ENCODE measurements around the gene M1AP.

The M1AP gene

DNA sequence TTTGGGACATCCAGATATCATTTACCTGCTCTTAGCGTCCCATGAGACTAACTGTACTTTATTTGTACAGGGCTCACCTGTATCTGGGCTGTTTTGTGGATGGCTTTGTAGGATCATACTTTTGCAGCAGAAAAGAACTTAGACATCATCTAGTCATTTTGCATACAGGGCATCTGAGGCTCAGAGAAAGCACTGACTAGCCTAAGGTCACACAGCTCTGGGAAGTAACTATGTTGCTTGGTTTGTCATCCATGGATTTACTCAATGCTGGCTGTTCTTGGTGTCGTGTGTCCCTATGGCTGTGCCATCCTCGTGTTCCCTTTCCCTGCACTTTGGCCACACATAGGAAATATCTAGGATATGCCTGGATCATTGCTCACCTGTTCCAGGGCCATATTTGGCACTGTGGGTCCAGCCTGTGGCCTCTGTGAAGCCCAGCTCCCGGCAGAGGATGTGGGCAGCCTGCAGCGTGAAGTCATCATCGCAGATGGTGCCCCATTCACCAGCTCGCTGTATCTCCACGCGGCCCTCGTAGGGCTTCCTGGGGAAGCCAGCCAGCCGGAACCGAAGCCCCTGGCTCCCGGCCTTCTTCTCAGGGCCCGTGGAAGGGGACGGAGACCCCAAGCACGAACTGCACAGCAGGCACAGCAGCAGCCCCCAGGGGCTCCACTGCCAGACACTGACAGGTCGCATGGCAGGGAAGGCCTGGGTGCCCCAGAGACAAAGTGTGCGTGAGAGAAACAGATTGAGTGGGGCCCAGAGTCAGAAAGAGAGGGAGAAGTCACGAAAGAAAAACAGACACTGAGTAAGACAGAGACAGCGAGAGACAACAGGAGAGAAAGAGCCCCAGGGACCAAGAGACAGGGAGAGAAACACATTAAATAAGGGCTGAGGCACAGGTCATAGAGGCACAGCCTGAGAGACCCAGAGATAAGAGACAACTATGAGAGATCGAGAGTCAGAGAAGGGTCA, 95.9 kb downstream of the M1AP start:
- no peak for DNase-seq
- intact Hi-C loops (cut with DNase I): no loop called here

DNA sequence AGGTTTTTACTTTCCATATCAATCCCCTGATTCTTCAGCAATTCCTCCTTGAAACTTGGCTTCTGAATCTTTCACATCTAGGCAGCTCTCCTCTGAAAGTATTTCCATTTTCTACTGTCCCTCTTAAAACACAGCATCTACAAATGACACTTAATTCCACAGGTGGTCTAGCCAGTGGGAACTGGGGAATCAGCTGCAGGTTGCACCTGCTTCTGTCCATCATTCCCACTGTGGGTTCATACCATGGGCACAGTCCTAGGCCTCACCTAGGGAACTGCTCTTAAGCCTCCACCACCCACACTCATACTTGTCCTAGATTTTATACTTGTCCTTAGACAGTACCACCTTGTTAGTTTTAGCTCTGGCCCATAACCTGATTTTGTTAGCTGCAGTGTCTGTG, 96.6 kb downstream of the M1AP start:
- no peak for DNase-seq
- intact Hi-C loops (cut with DNase I): no loop called here

DNA sequence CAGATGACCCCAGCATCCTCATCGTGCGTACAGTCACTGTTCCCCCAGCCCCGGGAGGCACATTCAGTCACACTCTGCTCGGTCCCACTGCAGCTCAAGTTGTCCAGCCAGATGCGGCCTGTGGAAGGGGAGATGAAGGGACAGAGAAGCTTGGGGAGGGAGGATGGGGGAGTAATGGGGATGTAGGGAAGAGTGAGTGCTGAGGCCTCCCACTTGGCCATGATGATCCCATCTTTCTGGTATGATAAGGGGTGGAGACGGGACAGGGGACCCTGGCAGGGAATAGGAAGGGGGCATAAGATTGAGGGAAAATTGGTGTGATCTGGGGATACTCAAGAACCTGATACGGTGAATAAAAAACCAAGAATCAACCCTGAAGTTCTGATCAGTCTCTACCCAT, 97.9 kb downstream of the M1AP start:
- DNase-seq: no peak
- intact Hi-C loops (cut with DNase I): no loop called here

DNA sequence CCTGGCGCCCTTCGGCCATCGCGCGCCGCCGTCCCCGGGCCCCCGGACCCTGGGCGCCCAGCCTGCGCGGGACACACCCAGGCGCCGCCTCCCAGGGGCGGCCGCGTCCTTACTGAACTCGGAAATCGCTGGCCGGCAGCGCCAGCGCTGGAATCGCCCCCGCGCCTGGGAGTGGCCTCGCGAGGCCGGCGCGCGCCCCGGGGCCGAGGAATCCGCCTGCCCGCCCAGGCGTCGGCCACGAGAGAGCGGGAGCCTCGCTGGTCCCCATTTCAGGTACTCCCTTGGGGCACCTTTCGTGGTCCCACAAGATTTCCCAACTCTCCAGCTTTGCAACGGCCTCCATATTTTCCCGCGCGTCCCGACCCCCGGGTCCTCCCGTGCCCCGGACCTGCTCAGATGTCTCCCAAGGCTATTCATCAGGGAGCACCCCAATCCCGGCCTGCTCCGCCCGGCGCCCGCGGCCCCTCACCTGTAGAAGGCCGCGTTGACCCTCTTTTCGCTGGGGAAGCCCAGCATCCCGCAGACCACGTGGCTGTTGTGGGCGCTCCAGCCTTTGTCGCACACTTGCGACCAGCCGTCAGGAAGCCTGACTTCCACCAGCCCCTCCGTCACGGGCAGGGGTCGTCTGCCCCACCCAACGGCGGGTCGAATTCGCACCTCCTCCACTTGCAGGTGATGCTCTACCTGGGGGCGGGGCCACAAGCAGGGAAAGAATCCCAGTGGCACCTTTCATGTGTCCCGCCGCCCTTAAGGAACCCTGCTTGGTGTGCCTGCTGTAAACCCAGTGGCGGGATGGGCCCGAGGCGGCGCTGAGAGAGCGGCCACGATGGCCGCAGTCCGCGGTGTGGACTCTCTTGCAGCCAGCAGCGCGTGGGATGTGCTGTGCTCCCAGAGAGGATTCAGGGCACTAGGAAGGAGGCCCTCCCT, 99.0 kb downstream of the M1AP start:
- intact Hi-C loops (cut with DNase I): no loop called here
- peak in 3 of 10 donors; percentile 22 to 88 (median 38) for DNase-seq

DNA sequence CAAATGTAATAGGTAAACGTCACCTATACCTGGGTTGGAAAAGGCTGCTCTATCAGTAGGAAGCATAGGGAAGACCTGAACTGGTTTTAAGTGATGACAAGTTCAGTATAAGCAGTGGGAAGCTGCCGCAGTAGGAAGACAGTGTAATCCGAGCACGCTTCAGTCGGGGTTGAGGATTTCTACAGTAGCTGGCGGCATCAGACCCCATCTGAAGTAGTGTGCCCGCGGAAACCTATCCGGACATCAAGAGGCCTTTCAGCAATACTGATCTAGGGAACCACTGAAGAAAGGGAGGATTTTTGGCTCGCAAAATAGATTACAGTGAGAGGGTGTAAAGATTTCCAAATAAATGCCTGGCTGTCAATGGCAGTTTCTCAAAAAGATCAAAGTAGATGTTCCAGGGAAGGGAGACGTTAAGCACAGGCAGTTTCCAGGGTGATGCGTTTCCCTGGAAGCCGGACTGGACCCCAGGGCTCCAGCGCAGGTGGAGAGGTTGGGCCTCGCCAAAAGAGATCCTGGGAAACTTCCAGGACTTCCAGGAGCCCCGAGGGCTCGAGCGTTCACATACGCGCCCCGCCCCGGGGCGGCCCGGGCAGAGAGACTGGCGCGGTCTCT, 99.7 kb downstream of the M1AP start:
- intact Hi-C loops (cut with DNase I): no loop called here
- DNase-seq: no peak

DNA sequence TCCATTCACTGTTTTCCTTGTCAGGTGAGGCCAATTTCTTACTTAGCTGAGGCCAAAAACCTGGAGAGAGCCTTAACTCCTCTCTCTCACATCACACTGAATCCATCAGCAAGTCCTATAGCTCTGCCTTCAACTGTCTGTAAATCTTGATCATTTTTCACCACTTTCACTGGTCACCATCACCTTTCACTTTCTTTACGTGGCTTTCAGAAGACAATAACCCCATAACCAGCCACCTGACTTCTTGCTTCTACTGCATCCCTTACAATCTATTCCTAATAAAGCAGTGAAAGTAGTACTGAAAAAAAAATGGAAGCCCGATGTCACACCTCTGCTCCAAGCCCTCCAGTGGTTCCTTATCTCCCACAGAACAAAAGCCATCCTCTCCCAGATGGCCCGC, 102.1 kb downstream of the M1AP start:
- intact Hi-C loops (cut with DNase I): no loop called here
- no peak for DNase-seq

DNA sequence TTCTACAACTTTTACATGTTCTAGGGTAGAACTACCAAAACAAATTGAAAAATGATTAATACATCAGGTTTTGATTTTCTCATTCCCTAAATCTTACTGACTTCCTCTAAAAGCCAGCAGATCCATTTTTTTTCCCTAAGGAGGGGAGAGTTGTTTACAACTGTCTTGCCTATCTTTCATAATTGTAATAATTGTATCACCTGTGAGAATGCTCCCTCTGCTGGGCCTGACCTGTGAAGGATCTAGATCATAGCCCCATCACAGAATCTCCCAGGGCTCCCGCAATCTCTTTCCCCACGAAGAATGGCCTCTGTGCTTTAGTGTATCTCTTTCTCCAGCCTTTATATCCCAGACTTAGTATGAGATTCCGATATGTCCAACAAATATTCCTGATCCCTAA, 103.5 kb downstream of the M1AP start:
- intact Hi-C loops (cut with DNase I): no loop called here
- DNase-seq: no peak

DNA sequence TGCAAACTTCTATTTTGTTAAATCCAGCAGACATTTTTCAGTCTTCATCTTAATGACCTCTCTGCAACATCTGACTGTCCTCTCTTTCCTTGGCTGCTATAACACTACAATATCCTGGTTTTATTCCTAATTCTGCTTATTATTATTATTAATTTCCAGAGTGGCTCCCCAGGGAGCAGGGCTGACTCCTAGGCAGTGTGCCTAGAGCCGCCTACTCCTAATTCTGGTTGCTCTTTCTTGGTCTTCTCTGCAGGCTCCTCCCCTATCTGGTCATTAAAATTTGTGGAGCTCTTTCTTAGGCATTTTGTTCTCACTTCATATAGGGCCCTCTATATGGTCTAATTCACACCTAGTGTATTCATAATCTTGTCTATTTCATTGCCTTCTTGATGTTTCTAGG, 105.2 kb downstream of the M1AP start:
- intact Hi-C loops (cut with DNase I): no loop called here
- no peak for DNase-seq

DNA sequence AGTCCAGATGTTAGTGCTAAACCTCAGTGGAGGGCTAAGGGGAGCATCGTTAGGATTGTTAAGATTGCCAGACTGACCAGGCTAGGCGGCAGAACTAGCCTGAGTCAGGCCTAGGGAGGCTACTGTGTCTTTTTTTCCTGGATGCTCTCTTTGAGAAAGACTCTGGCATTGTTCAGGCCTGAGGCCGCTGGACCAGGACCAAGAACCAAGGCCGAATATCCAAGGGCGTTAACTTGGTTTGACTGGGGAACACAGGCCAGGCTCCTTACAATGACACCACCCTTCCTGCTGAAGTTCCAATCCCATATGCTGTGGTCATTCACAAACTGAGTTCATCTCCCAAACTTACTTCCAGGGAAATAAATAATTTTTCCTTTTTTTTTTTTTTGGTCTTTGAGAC, 107.8 kb downstream of the M1AP start:
- DNase-seq: no peak
- intact Hi-C loops (cut with DNase I): no loop called here

DNA sequence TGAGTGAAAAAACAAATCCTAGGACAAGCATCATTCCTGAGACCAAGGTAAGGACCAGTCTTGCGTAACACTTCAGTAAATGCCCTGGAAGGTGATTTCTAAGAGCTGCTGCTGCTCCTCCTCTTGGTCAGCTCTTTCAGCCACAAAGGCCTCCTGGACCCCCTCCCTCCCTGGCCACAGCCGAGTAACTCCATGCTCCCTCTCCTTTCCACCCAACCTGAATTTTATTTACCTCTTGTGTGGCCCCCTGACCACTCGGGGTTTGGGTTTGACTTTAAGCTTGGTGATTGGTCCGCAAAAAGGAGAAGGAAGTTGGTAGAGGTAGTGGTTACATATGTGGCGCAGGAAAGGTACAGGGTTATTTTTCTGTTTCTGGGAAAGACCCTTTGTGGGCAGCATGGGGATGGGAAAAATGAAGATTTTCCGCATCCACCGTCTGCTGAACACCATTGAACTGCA, 109.2 kb downstream of the M1AP start:
- intact Hi-C loops (cut with DNase I): loop anchor here (10.0 kb wide), 1 partner anchor 116 kb away; the partner anchor contains the start of gene SEMA4F
- DNase-seq: peak in 1 of 10 donors; percentile 66

DNA sequence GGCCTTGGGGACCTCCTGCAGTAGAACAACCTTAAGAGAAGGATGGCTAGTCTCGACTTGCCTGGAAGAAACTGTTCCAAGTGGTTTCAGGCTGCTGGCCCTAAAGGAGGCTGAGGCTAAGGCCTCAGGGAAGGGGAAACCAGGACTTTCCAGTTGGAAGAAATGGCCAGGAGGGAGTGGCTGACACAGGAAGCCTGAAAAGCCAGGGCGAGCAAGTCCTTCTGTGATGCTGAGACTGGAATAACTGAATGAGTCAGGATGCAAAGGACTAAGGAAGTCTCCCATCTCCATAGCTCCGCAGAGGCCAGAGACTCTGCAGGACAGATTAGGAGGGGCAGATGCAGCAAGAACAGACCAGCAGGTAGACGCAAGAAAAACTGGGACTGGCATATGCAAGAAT, 111.0 kb downstream of the M1AP start:
- intact Hi-C loops (cut with DNase I): loop anchor here (10.0 kb wide), 1 partner anchor 118 kb away; the partner anchor contains the start of gene SEMA4F
- no peak for DNase-seq

DNA sequence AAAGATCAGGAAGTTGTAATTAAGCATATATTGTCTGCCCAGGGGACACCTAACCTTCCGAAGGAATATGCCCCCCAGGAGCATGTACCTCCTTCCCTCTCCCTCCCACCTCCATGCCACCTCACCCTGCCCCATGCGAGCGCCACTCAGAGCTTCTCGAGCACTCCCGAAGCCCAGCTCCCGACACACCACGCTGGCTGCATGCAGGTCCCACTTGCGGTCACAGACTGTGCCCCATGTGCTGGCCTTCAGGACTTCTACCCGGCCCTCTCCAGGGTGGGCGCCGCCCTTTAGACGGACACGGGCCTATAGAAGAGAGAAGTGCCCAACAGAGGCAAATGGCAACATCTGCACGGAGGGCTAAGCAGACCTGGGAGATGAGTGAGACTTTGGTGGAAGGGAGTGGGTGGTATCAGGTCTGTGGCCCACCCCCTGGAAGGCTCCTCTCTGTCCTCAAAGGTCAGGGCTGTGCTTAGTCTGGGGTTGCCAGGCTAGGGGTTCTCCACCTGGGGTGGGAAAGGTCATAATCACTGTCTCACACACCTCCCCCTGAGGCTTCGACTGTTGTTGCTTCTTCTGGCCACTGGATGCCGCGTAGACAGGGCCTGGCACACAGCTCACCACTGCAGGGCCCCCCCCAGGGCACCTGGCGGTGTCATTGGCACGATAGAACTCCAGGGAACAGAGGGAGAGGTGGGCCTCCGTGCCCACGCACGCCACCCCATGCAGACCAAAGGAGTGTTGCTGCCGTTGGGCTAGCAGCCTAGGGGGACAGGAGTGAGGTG, 111.8 kb downstream of the M1AP start:
- intact Hi-C loops (cut with DNase I): loop anchor here (10.0 kb wide), 1 partner anchor 118 kb away; the partner anchor contains the start of gene SEMA4F

DNA sequence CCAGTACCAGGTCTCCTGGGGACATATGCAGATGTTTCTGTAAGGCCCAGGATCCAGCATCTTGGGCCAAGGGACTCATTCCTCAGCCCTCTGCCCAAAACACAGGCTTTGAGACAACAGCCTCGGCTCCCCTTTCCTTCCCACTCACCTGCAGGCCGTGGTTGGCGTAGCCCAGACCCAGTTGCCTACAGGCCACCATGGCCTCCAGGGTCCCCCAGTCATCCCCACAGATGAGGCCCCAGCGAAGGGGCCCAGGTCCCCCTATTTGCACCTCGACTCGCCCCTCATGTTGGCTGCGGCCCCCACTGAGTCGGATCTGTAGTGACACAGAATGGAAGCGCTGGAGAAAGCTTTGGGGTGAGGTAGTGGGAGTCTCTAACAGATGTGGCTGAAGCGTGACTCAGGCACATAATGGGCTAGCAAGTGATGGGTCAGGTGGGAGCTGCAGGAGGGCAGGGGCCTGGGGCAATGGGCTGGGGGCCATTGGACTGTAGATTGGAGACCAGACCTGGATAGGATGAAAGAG, 112.6 kb downstream of the M1AP start:
- intact Hi-C loops (cut with DNase I): loop anchor here (10.0 kb wide), 1 partner anchor 119 kb away; the partner anchor contains the start of gene SEMA4F
- peak in 1 of 10 donors; percentile 66 for DNase-seq

More for the DNA sequence above, 111.8 kb downstream of the M1AP start:
- peak in 1 of 10 donors; percentile 70 for DNase-seq

DNA sequence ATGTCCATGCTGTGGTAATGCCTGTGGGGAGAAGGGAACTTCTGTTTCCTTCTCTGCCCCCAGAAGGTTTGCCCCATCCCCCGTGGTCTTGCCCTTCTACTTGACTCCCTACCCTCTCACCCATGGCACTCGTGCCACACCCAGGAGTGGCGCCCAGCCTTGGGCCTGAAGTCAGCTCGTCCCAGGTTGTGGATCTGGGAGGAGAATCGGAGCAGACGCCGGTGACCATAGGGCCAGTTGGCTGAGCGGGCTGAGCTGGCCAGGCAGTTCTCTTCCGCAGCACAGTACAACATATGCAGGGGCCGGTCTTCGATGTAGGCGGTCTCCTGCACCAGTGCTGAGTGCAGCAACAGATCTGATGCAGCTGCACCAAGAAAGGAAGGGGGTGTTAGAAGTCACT, 113.7 kb downstream of the M1AP start:
- intact Hi-C loops (cut with DNase I): loop anchor here (10.0 kb wide), 1 partner anchor 120 kb away; the partner anchor contains the start of gene SEMA4F
- peak in 1 of 10 donors; percentile 63 for DNase-seq

DNA sequence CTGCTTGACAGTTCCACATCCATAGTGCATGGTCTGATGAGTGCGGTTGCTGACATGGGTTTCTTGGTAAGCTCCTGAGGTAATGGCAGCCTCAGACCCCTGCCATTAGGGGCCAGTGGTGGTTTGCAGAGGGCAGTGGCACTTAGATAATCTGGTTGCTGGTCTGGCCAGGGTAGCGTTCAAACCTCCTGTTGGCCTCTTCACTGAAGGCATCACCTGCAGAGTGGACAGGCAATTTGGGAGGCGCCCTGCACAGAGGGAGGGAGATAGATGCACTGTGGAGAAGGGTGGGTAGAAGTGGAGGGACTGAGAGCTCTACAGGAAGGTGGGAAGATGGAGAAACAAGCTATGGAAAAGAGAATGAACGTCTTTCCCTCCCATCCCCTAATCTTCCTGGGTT, 114.7 kb downstream of the M1AP start:
- intact Hi-C loops (cut with DNase I): loop anchor here (10.0 kb wide), 1 partner anchor 121 kb away; the partner anchor contains the start of gene SEMA4F
- peak in 1 of 10 donors; percentile 51 for DNase-seq

DNA sequence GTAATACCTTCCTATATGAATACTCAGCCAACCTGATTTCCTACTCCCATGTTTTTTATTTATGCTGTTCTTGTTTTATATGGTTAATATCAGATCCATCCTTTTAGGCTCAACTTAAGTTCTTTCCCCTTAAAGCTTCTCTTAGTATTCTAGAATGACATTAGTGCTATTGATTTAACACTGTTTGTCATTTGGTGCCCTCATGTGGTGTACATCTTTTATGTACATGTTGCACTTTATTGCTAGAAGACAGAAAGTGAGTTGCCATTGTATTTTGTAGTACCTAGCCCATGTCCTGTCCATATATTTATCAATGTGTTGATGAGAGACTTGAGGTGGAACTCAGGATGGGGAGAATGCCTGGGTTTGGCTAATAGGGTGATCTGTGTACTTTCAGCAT, 115.9 kb downstream of the M1AP start:
- intact Hi-C loops (cut with DNase I): loop anchor here (10.0 kb wide), 1 partner anchor 123 kb away; the partner anchor contains the start of gene SEMA4F

DNA sequence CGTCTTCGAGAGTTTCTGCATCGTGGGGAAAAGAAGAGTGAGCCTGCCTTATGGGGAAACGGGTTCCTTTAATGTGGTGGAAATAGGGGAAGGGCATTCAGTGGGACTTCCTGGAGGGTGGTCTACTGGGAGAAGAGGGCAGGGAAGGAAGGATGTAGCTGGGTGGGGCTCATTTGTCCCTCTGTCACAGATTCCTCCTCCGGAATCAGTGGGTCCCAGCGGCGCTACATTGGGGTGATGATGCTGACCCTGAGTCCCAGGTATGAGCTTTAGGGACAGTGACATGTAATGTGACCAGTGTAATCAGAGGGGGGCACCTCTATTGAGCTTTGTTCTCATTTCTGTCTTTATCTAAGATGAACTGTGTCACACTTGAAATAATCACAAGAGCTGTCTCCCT, 116.5 kb downstream of the M1AP start:
- intact Hi-C loops (cut with DNase I): loop anchor here (10.0 kb wide), 1 partner anchor 123 kb away; the partner anchor contains the start of gene SEMA4F

More for the DNA sequence above, 115.9 kb downstream of the M1AP start:
- DNase-seq: no peak

More for the DNA sequence above, 116.5 kb downstream of the M1AP start:
- peak in 1 of 10 donors; percentile 40 for DNase-seq
